SK-N-DZ (cell line): ENCODE data around the gene PPP2R2B.
"Not testable (repeated sequence)": the region's sequence is repeated elsewhere in the genome, so short reads cannot be mapped to it uniquely, and the experiment has no call there.

Source experiments
- DNase-seq: peaks from one replicate; pipeline ENCODE4 v3.0.0-alpha.2; 2015; ENCODE audit warnings: low spot score

Gene PPP2R2B

GRCh38 chr5:146618434-146618833 lies 260.1 kb downstream of the PPP2R2B start:
- DNase-seq, result no peak

GRCh38 chr5:146609731-146610130 lies 268.8 kb downstream of the PPP2R2B start:
- DNase-seq, result not testable (repeated sequence)

GRCh38 chr5:146607659-146608332 lies 270.8 kb downstream of the PPP2R2B start:
- peak; percentile 29 for DNase-seq

- no peak for DNase-seq
Measured at GRCh38 chr5:146606893-146607292, 271.7 kb downstream of the PPP2R2B start.

GRCh38 chr5:146600376-146600775 lies 278.2 kb downstream of the PPP2R2B start:
- no peak for DNase-seq

- no peak for DNase-seq
Measured at GRCh38 chr5:146599261-146599660, 279.3 kb downstream of the PPP2R2B start.

GRCh38 chr5:146595088-146595487 lies 283.5 kb downstream of the PPP2R2B start:
- DNase-seq, result no peak

- no peak for DNase-seq
Measured at GRCh38 chr5:146592352-146592751, 286.2 kb downstream of the PPP2R2B start.

GRCh38 chr5:146589028-146589345 lies 289.6 kb downstream of the PPP2R2B start:
- DNase-seq, result no peak

- DNase-seq, result no peak
Measured at GRCh38 chr5:146588331-146589027, 290.1 kb downstream of the PPP2R2B start.

GRCh38 chr5:146586752-146587151 lies 291.8 kb downstream of the PPP2R2B start:
- no peak for DNase-seq

- DNase-seq, result no peak
Measured at GRCh38 chr5:146584750-146585149, 293.8 kb downstream of the PPP2R2B start.

GRCh38 chr5:146582051-146582596 lies 296.4 kb downstream of the PPP2R2B start:
- DNase-seq, result no peak

GRCh38 chr5:146580237-146580636 lies 298.3 kb downstream of the PPP2R2B start:
- DNase-seq, result no peak

GRCh38 chr5:146574713-146575112 lies 303.8 kb downstream of the PPP2R2B start:
- DNase-seq, result no peak

GRCh38 chr5:146568161-146568560 lies 310.4 kb downstream of the PPP2R2B start:
- no peak for DNase-seq

GRCh38 chr5:146565764-146566367 lies 312.7 kb downstream of the PPP2R2B start:
- peak; percentile 79 for DNase-seq

GRCh38 chr5:146564007-146564762 lies 314.4 kb downstream of the PPP2R2B start:
- no peak for DNase-seq

- no peak for DNase-seq
Measured at GRCh38 chr5:146562461-146562860, 316.1 kb downstream of the PPP2R2B start.

GRCh38 chr5:146561711-146562110 lies 316.8 kb downstream of the PPP2R2B start:
- DNase-seq, result no peak

GRCh38 chr5:146560205-146560812 lies 318.2 kb downstream of the PPP2R2B start:
- no peak for DNase-seq
